IMR-90 (cell line): ENCODE data around the gene EIF4A3. TPM values are rescaled to one million over a fixed set of nuclear protein-coding genes. Genes with fewer than 3 reads are reported as not detected.

Experiments used
- ATAC-seq: fragments of 200-7000 bp; cut with Tn5 transposase; 2 replicates; pipeline ENCODE4 v1.9.1; 2020; ENCODE audit warnings: low read depth, mild to moderate bottlenecking, moderate library complexity
- BruUV-seq: library from RNA; stranded (reverse); fragments of 400-500 nt; replicated peaks from 2 replicates; lab custom pipeline; 2021; lab: Mats Ljungman, UMichigan
- CTCF ChIA-PET: fragments of 300-600 bp; formaldehyde crosslinking; extraction: SDS; loops from one replicate; lab custom pipeline; 2021; ENCODE audit warnings: antibody characterized with exemption; lab: Yijun Ruan, JAX
- POLR2A ChIA-PET: fragments of 300-600 bp; sonication (Branson Sonifier 250); formaldehyde crosslinking; loops from one replicate; lab custom pipeline; 2022; ENCODE audit warnings: antibody characterized with exemption; ENCODE audit not compliant: unreplicated experiment; lab: Charles Lee
- DNase-seq: peaks from one replicate; pipeline ENCODE4 v3.0.0; 2013
- H2AFZ ChIP-seq: replicated peaks from 2 replicates; pipeline ENCODE3; 2013; ENCODE audit warnings: low read length, mild to moderate bottlenecking; ENCODE audit not compliant: poor library complexity
- H2AK5ac ChIP-seq: 2 replicates; pipeline ENCODE4 v1.6.1; 2013; ENCODE audit warnings: low read depth, low read length, inconsistent platforms
- H2AK9ac ChIP-seq: replicated peaks from 2 replicates; pipeline ENCODE3; 2013; ENCODE audit warnings: mild to moderate bottlenecking, low read depth, low read length, moderate library complexity; ENCODE audit not compliant: poor library complexity
- H2BK120ac ChIP-seq: 2 replicates; pipeline ENCODE4 v1.6.1; 2013; ENCODE audit warnings: low read depth, low read length, inconsistent platforms
- H2BK15ac ChIP-seq: 3 replicates; pipeline ENCODE4 v1.6.1; 2013; ENCODE audit warnings: low read depth, low read length, inconsistent platforms
- H2BK20ac ChIP-seq: 2 replicates; pipeline ENCODE4 v1.6.1; 2013; ENCODE audit warnings: low read depth, mild to moderate bottlenecking, inconsistent platforms, low read length, moderate library complexity
- H2BK5ac ChIP-seq: 2 replicates; pipeline ENCODE4 v1.6.1; 2013; ENCODE audit warnings: mild to moderate bottlenecking, low read depth, low read length, inconsistent platforms; ENCODE audit not compliant: poor library complexity, severe bottlenecking
- H3K14ac ChIP-seq: replicated peaks from 2 replicates; pipeline ENCODE4 v1.6.1; 2013; ENCODE audit warnings: low read depth, low read length, inconsistent platforms
- H3K18ac ChIP-seq: 2 replicates; pipeline ENCODE4 v1.6.1; 2013; ENCODE audit warnings: low read depth, low read length, control low read depth
- H3K23ac ChIP-seq: 2 replicates; pipeline ENCODE4 v1.6.1; 2013; ENCODE audit warnings: low read depth, low read length, inconsistent platforms
- H3K27ac ChIP-seq: 2 replicates; pipeline ENCODE4 v1.5.1; 2013; ENCODE audit warnings: mild to moderate bottlenecking, control low read depth, low read length; ENCODE audit not compliant: insufficient read depth
- H3K27me3 ChIP-seq: 2 replicates; pipeline ENCODE4 v1.6.1; 2013; ENCODE audit warnings: low read length; ENCODE audit not compliant: control insufficient read depth, insufficient read depth
- H3K36me3 ChIP-seq: 2 replicates; pipeline ENCODE4 v1.6.1; 2013; ENCODE audit warnings: low read length, mixed read lengths; ENCODE audit not compliant: control insufficient read depth, insufficient read depth
- H3K4ac ChIP-seq: 2 replicates; pipeline ENCODE4 v1.6.1; 2013; ENCODE audit warnings: low read depth, low read length, inconsistent platforms
- H3K4me1 ChIP-seq: 2 replicates; pipeline ENCODE4 v1.6.1; 2013; ENCODE audit warnings: low read length, mixed read lengths; ENCODE audit not compliant: control insufficient read depth, insufficient read depth
- H3K4me2 ChIP-seq: 2 replicates; pipeline ENCODE4 v1.6.1; 2013; ENCODE audit warnings: low read depth, mild to moderate bottlenecking, control low read depth, low read length, moderate library complexity
- H3K4me3 ChIP-seq: 2 replicates; pipeline ENCODE4 v1.5.1; 2013; ENCODE audit warnings: low read depth, mild to moderate bottlenecking, control low read depth, low read length, moderate library complexity; ENCODE audit not compliant: insufficient read depth
- H3K56ac ChIP-seq: 2 replicates; pipeline ENCODE4 v1.6.1; 2013; ENCODE audit warnings: low read length, inconsistent platforms; ENCODE audit not compliant: insufficient read depth; ENCODE audit errors: extremely low read depth
- H3K79me1 ChIP-seq, 2 experiments: 2 replicates each; pipeline ENCODE4 v1.6.1; 2013; ENCODE audit warnings: low read length in 2 of 2, inconsistent platforms in 1 of 2, low read depth in 1 of 2
- H3K9ac ChIP-seq: 2 replicates; pipeline ENCODE4 v1.6.1; 2013; ENCODE audit warnings: low read depth, low read length, control low read depth
- H3K9me1 ChIP-seq: 2 replicates; pipeline ENCODE4 v1.6.1; 2013; ENCODE audit warnings: low read length, inconsistent platforms; ENCODE audit not compliant: insufficient read depth
- H3K9me3 ChIP-seq: 2 replicates; pipeline ENCODE4 v1.6.1; 2013; ENCODE audit warnings: low read length; ENCODE audit not compliant: control insufficient read depth, insufficient read depth
- H4K20me1 ChIP-seq: 2 replicates; pipeline ENCODE4 v1.6.1; 2013; ENCODE audit warnings: low read length, inconsistent platforms; ENCODE audit not compliant: insufficient read depth
- H4K5ac ChIP-seq: 2 replicates; pipeline ENCODE4 v1.6.1; 2013; ENCODE audit warnings: mild to moderate bottlenecking, low read depth, low read length, control low read depth
- H4K8ac ChIP-seq, 2 experiments: 2 replicates each; pipeline ENCODE4 v1.6.1; 2013; ENCODE audit warnings: low read depth in 2 of 2, low read length in 2 of 2, control low read depth in 1 of 2, inconsistent platforms in 1 of 2
- H4K91ac ChIP-seq: 2 replicates; pipeline ENCODE4 v1.6.1; 2013; ENCODE audit warnings: low read depth, low read length, inconsistent platforms; ENCODE audit not compliant: insufficient read depth
- BHLHE40 ChIP-seq: fragments of 150-350 bp; IDR thresholded peaks from 2 replicates; pipeline ENCODE4 v1.6.1; 2016; ENCODE audit warnings: mild to moderate bottlenecking, low read depth, low read length
- CEBPB ChIP-seq: IDR thresholded peaks from 2 replicates; pipeline ENCODE4 v1.6.1; 2012; ENCODE audit warnings: low read depth, low read length, improper control_type of control experiment
- CHD1 ChIP-seq: IDR thresholded peaks from 2 replicates; pipeline ENCODE4 v1.6.1; 2012; ENCODE audit warnings: low read depth, low read length, improper control_type of control experiment
- CTCF ChIP-seq: conservative IDR thresholded peaks from 2 replicates; pipeline ENCODE4 v1.5.1; 2012; ENCODE audit warnings: mild to moderate bottlenecking, low read depth, low read length, improper control_type of control experiment
- ELK1 ChIP-seq: fragments of 150-350 bp; IDR thresholded peaks from 2 replicates; pipeline ENCODE4 v1.6.1; 2016; ENCODE audit warnings: low read depth, mild to moderate bottlenecking, low read length, moderate library complexity, borderline replicate concordance
- FOS ChIP-seq: fragments of 150-350 bp; IDR thresholded peaks from 2 replicates; pipeline ENCODE4 v1.6.1; 2016; ENCODE audit warnings: low read depth, low read length
- MAFK ChIP-seq: IDR thresholded peaks from 2 replicates; pipeline ENCODE4 v1.6.1; 2012; ENCODE audit warnings: low read depth, low read length, improper control_type of control experiment
- MAZ ChIP-seq: IDR thresholded peaks from 2 replicates; pipeline ENCODE4 v1.6.1; 2012; ENCODE audit warnings: low read depth, mild to moderate bottlenecking, low read length, improper control_type of control experiment, moderate library complexity, borderline replicate concordance
- MXI1 ChIP-seq: IDR thresholded peaks from 2 replicates; pipeline ENCODE4 v1.6.1; 2012; ENCODE audit warnings: low read depth, mild to moderate bottlenecking, low read length, moderate library complexity, borderline replicate concordance
- NFE2L2 ChIP-seq: fragments of 150-350 bp; IDR thresholded peaks from 2 replicates; pipeline ENCODE4 v1.6.1; 2016; ENCODE audit warnings: low read depth, mild to moderate bottlenecking, low read length
- POLR2A ChIP-seq: IDR thresholded peaks from 2 replicates; pipeline ENCODE4 v1.6.1; 2012; ENCODE audit warnings: mild to moderate bottlenecking, low read depth, low read length
- RAD21 ChIP-seq: IDR thresholded peaks from 2 replicates; pipeline ENCODE4 v1.6.1; 2012; ENCODE audit warnings: low read length, improper control_type of control experiment
- RCOR1 ChIP-seq: IDR thresholded peaks from 2 replicates; pipeline ENCODE4 v1.6.1; 2012; ENCODE audit warnings: mild to moderate bottlenecking, low read length, improper control_type of control experiment; ENCODE audit not compliant: insufficient replicate concordance
- RFX5 ChIP-seq: IDR thresholded peaks from 2 replicates; pipeline ENCODE4 v1.8.0; 2012; ENCODE audit warnings: low read depth, mild to moderate bottlenecking, low read length, moderate library complexity
- SMC3 ChIP-seq: fragments of 150-350 bp; IDR thresholded peaks from 2 replicates; pipeline ENCODE4 v1.6.1; 2016; ENCODE audit warnings: low read depth, mild to moderate bottlenecking, antibody characterized with exemption, low read length, moderate library complexity
- USF2 ChIP-seq: fragments of 150-350 bp; IDR thresholded peaks from 2 replicates; pipeline ENCODE4 v1.6.1; 2017; ENCODE audit warnings: mild to moderate bottlenecking, antibody characterized with exemption, low read length, low read depth
- WGBS, 2 experiments: methylation state at CpG; one replicate each; pipeline versions ENCODE4 v1.1.5 to v1.1.7; 2013; ENCODE audit warnings: missing lambda C conversion rate in 2 of 2; ENCODE audit not compliant: insufficient read length in 1 of 2; ENCODE audit errors: extremely low coverage in 2 of 2; 5-methylcytosine and 5-hydroxymethylcytosine counted together
- dilution Hi-C: fragments of 300-500 bp; cut with HindIII; formaldehyde crosslinking; loops from one replicate; pipeline ENCODE4 v1.14.3; 2018; ENCODE audit warnings: low sequenced_read_pairs; ENCODE audit not compliant: unreplicated experiment
- in situ Hi-C: fragments of 300-500 bp; cut with MboI; formaldehyde crosslinking; loops from 3 replicates; pipeline ENCODE4 v1.14.3; 2019; ENCODE audit warnings: low sequenced_read_pairs, inconsistent platforms, mixed read lengths
- intact Hi-C: fragments of 100-400 bp; cut with micrococcal nuclease; formaldehyde crosslinking; loops from 2 replicates; pipeline ENCODE4 v1.10.0; 2022
- polyA plus RNA-seq, 3 experiments: library from polyadenylated mRNA; depleted of rRNA; stranded (reverse); fragments of >200 nt; gene quantifications; 2 replicates each; pipeline ENCODE4 v1.2.3, GENCODE V29; 2012; ENCODE audit warnings: low replicate concordance in 1 of 3
- total RNA-seq: library from RNA; depleted of rRNA; stranded (reverse); fragments of >200 nt; gene quantifications from 2 replicates; pipeline ENCODE4 v1.2.3, GENCODE V29; 2012

EIF4A3 gene
- total and polyA plus RNA-seq, 2 of the 4 experiments (the other 2 are of a cell fraction): 85.3 to 97.1 TPM

GRCh38 chr17:80095844-80096475 lies 51.0 kb downstream of the EIF4A3 start:
- H3K79me1 ChIP-seq: no peaks in the 10 kb centered on the region
- no peak overlapping the region for H2BK120ac ChIP-seq
- no peak overlapping the region for H3K4me2 ChIP-seq
- H3K4ac ChIP-seq: no peak overlapping the region
- H2AFZ ChIP-seq: no peak overlapping the region
- H3K56ac ChIP-seq: no peak overlapping the region
- ATAC-seq (no peak), DNase-seq (no peak)
- dilution Hi-C loops: no loop called here
- BruUV-seq: no TSS peak
- no peak overlapping the region for H3K27ac ChIP-seq
- no peak overlapping the region for H3K14ac ChIP-seq
- H2BK5ac ChIP-seq: no peak overlapping the region
- H3K9ac ChIP-seq: no peak overlapping the region
- H2AK9ac ChIP-seq: no peak overlapping the region
- H4K91ac ChIP-seq: no peak overlapping the region
- intact Hi-C loops: no loop called here
- H3K9me3 ChIP-seq: no peaks in the 10 kb centered on the region
- no peak for TF ChIP-seq SMC3
- TF ChIP-seq RAD21: no peak
- TF ChIP-seq MAFK: no peak
- no peak for TF ChIP-seq USF2
- no peak for TF ChIP-seq MAZ
- no peak for TF ChIP-seq RFX5
- no peak for TF ChIP-seq POLR2A
- TF ChIP-seq CTCF: no peak
- TF ChIP-seq BHLHE40: no peak
- TF ChIP-seq NFE2L2: no peak
- no peak for TF ChIP-seq FOS
- no peak for TF ChIP-seq MXI1
- TF ChIP-seq RCOR1: no peak
- TF ChIP-seq ELK1: no peak
- TF ChIP-seq CHD1: no peak
- no peak for TF ChIP-seq CEBPB
- ChIA-PET POLR2A (no interaction called here), CTCF (no interaction called here)
- no peaks in the 10 kb centered on the region for H4K20me1 ChIP-seq
- no peak overlapping the region for H3K23ac ChIP-seq
- H2BK15ac ChIP-seq: no peak overlapping the region
- no peak overlapping the region for H3K18ac ChIP-seq
- no peaks in the 10 kb centered on the region for H3K36me3 ChIP-seq
- H4K5ac ChIP-seq: no peak overlapping the region
- H3K9me1 ChIP-seq: peaks cover 3% of the 10 kb centered on the region; the same call in 1 of the 2 replicates
- H4K8ac ChIP-seq: no peak overlapping the region
- no peak overlapping the region for H3K4me3 ChIP-seq
- 83% methylated on average over 7 of the region's 16 CpGs; no CpG with 5 or more reads in 1 of the 2 experiments for WGBS, 2 experiments
- H2AK5ac ChIP-seq: no peak overlapping the region
- peaks cover 2% of the 10 kb centered on the region for H3K27me3 ChIP-seq
- in situ Hi-C loops: no loop called here
- H2BK20ac ChIP-seq: no peak overlapping the region
- H3K4me1 ChIP-seq: no peaks in the 10 kb centered on the region
